K562 (cell line): ENCODE data around the gene KCNK4. TPM values are rescaled to one million over a fixed set of nuclear protein-coding genes. Genes with fewer than 3 reads are reported as not detected.

Source experiments
- DMBX1 ChIP-seq: fragments of 250-450 bp; sonication (Bioruptor Pico); IDR thresholded peaks from 2 replicates; pipeline ENCODE4 v1.8.0; 2022; ENCODE audit warnings: inconsistent platforms, mild to moderate bottlenecking, moderate library complexity, borderline replicate concordance
- HCFC1 ChIP-seq: IDR thresholded peaks from 2 replicates; pipeline ENCODE4 v1.6.1; 2012; ENCODE audit warnings: low read depth, low read length, improper control_type of control experiment
- SMARCC2 ChIP-seq: fragments of 450-650 bp; IDR thresholded peaks from 2 replicates; pipeline ENCODE4 v1.6.1; 2017; ENCODE audit warnings: antibody characterized with exemption, moderate library complexity, mild to moderate bottlenecking, low read depth
- ZNF280A ChIP-seq: fragments of 450-650 bp; IDR thresholded peaks from 2 replicates; pipeline ENCODE4 v1.6.1; 2018; ENCODE audit warnings: mild to moderate bottlenecking, low read depth; ENCODE audit not compliant: partially characterized antibody
- polyA plus RNA-seq, 8 experiments: library from polyadenylated mRNA; depleted of rRNA in 4 of 8; stranded (reverse) in 5 of 8; unstranded in 3 of 8; fragments of >200 nt; fragmentation: Nextera tagmentation in 2 of 8; fragmentation: Illumina TruSeq in 1 of 8; extraction: Ambion mirVana in 2 of 8; extraction: Trizol in 1 of 8; gene quantifications; 2 replicates each; pipeline versions ENCODE4 v1.2.1 to v1.2.3, GENCODE V29; 2011 to 2014; ENCODE audit warnings: inconsistent platforms in 1 of 8, missing spikeins in 1 of 8
- total RNA-seq, 7 experiments: library from RNA; depleted of rRNA in 6 of 7; stranded (reverse); fragments of >200 nt in 6 of 7; fragmentation: Illumina TruSeq in 2 of 7; extraction: Trizol in 2 of 7; gene quantifications; 2 replicates each; pipeline versions ENCODE4 v1.2.1 to v1.2.3, GENCODE V29; 2011 to 2021; ENCODE audit warnings: low replicate concordance in 1 of 7
- TF ChIP-seq, protein P1 (sequence below): sonication (generic); formaldehyde crosslinking; IDR thresholded peaks from 2 replicates; pipeline ENCODE4 v1.8.1; 2022; ENCODE audit warnings: missing genetic modification reagents
- TF ChIP-seq, protein P2 (sequence below): fragments of 150-350 bp; conservative IDR thresholded peaks from 2 replicates; pipeline ENCODE4 v1.6.1; 2014; ENCODE audit warnings: low read length

KCNK4 gene
- total and polyA plus RNA-seq, 9 of the 15 experiments (the other 6 are each of a cell fraction or from before 2014, with no cell fraction given): not detected

GRCh38 chr11:64241491-64242374, 49.4 kb upstream of the KCNK4 start (continued):
- TF ChIP-seq ZNF280A: no peak
- TF ChIP-seq DMBX1: no peak
- TF ChIP-seq SMARCC2: peak; percentile 47; the same call in 1 of the 2 replicates
- TF ChIP-seq, protein P1, sequence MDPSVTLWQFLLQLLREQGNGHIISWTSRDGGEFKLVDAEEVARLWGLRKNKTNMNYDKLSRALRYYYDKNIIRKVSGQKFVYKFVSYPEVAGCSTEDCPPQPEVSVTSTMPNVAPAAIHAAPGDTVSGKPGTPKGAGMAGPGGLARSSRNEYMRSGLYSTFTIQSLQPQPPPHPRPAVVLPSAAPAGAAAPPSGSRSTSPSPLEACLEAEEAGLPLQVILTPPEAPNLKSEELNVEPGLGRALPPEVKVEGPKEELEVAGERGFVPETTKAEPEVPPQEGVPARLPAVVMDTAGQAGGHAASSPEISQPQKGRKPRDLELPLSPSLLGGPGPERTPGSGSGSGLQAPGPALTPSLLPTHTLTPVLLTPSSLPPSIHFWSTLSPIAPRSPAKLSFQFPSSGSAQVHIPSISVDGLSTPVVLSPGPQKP (CRISPR knock-in tag): no peak
- no peak for TF ChIP-seq HCFC1
- TF ChIP-seq, protein P2, sequence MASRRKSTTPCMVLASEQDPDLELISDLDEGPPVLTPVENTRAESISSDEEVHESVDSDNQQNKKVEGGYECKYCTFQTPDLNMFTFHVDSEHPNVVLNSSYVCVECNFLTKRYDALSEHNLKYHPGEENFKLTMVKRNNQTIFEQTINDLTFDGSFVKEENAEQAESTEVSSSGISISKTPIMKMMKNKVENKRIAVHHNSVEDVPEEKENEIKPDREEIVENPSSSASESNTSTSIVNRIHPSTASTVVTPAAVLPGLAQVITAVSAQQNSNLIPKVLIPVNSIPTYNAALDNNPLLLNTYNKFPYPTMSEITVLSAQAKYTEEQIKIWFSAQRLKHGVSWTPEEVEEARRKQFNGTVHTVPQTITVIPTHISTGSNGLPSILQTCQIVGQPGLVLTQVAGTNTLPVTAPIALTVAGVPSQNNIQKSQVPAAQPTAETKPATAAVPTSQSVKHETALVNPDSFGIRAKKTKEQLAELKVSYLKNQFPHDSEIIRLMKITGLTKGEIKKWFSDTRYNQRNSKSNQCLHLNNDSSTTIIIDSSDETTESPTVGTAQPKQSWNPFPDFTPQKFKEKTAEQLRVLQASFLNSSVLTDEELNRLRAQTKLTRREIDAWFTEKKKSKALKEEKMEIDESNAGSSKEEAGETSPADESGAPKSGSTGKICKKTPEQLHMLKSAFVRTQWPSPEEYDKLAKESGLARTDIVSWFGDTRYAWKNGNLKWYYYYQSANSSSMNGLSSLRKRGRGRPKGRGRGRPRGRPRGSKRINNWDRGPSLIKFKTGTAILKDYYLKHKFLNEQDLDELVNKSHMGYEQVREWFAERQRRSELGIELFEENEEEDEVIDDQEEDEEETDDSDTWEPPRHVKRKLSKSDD: no peak
